Stimulated activated CD8-positive, alpha-beta memory T cell treated with anti-CD3 and anti-CD28 coated beads, Interleukin-2, amount 100 ng/mL, for 48 hours (primary cell): ENCODE data around the gene PBRM1.
"Not testable (repeated sequence)": the region's sequence is repeated elsewhere in the genome, so short reads cannot be mapped to it uniquely, and the experiment has no call there.

ENCODE experiments used
- DNase-seq, 2 donors: peaks; one replicate each; pipeline ENCODE4 v3.0.0-alpha.2; 2020; ENCODE audit warnings: low read depth in 2 of 2

The PBRM1 gene

DNA sequence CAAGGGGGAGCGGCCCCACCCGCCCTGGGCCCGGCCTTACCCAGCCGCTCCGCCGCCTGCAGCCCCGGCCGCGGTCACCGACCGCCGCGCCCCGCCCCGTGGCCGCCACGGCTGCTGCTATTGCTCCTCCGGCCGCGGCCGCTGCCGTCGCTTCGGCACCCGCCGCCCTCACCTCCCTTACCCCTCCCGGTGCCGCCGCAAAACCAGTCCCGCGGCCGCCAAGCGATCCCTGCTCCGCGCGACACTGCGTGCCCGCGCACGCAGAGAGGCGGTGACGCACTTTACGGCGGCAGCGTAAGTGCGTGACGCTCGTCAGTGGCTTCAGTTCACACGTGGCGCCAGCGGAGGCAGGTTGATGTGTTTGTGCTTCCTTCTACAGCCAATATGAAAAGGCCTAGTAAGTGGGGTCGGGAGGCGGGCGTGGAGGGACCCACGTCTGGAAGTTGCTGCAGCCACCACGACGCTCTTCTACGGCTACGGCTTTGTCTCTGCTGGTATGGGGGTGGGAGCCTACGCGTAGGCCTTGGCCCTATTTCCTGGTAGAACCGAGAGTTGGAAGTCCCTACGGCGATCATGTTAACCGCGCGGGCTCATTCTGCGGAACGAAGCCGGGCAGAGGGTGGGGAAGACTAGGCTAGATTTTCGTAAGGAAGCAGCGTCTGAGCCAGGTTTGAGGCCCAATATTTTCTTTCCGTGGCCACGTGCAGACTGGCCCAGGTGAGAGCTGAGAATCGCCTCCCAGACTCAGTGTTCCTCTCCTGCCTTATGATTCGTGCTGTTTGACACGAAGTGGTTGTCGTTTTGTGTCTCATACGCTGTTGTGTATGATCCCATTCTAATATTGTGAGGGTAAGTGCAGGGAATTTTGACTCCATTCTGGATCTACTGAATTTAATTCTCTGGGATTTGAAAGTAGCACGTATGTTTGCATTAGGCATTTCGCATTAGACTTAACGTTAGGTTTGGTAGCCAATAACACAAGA is at the start of gene PBRM1, which contains the start of gene GNL3:
Gene PBRM1 (minus strand): TSS at position 205 of the 983 bp plus-strand sequence.
Gene GNL3 (plus strand): TSS at position 324 of the 983 bp plus-strand sequence. CDS start 61 bp downstream, at position 385.
- DNase-seq: peak; percentile 89 to 91

DNA sequence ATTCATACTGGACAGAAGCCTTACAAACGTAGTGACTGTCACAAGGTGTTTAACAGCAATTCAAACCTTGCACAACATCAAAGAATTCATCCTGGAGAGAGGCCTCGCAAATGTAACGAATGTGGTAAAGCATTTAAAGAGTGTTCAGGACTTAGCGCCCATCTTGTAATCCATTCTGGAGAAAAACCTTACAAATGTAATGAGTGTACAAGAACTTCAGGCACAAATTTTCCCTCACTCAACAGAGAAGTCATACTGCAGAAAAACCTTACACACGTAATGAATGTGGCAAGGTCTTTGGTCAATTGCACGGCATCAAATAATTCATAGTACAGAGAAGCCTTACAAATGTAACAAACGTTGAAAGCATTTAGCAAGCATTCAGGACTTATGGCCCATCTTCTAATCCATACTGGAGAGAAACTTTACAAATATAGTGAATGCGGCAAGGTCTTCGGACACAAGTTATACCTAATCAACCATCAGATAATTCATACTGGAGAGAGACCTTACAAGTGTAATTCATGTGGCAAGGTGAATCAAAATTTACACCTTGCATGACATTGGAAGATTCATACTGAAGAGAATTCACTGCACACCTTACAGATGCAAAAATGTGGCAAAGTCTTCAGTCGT is 47.7 kb upstream of the PBRM1 start:
- DNase-seq: no peak

DNA sequence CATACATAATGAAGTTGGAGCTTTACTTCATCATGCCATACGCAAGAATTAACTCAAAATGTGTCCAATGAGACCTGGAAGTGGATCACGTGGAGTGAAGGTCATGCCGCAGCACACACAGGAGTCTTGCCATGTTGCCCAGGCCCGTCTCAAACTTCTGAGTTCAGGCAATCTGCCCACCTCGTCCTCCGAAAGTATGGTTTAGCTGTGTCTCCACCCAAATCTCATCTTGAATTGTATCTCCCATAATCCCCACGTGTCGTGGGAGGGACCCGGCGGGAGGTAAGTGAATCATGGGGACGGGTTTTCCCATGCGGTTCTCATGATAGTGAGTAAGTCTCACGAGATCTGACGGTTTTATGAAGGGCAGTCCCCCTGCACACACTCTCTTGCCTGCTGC is 45.9 kb upstream of the PBRM1 start:
- DNase-seq: no peak

DNA sequence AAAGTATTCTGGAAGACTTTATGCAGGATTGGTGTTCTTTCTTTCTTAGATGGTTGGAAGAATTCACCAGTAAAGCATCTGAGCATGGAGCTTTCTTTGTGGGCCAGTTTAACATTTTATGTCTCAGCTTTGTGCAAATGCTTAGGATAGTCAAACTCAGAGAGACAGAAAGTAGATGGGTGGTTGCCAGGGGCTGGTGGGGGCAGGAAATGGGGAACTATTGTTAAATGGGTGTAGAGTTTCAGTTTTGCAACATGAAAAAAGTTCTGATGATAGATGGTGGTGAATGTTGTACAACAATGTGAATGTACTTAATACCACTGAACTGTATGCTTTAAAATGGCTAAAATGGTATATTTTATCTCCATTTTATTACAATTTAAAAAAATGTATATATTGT is 45.0 kb upstream of the PBRM1 start:
- DNase-seq: no peak

DNA sequence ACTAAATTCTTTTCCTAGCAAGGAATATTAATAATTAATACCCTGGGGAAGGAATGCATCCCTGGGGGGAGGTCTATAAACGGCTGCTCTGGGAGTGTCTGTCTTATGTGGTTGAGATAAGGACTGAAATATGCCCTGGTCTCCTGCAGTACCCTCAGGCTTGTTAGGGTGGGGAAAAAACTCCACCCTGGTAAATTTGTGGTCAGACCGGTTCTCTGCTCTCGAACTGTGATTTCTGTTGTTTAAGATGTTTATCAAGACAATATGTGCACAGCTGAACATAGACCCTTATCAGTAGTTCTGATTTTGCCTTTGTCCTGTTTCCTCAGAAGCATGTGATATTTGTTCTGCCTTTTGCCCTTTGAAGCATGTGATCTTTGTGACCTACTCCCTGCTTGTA is 43.0 kb upstream of the PBRM1 start:
- not testable (repeated sequence) for DNase-seq

DNA sequence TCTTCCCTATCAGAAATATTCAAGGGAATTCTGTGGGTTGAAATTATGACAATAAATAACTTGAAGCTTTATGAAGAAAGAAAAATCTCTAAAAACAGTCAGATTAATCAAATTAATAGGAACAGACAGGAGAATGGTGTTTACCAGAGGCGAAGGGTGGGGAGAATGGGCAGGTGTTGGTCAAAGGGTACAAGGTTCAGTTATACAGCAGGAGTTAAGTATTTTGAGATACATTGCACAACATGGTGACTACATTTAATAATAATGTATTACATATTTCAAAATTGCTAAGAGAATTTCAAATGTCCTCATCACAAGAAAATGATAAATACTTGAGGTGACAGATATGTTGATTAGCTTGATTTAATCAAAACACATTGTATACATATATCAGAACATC is 38.8 kb upstream of the PBRM1 start:
- DNase-seq: no peak

DNA sequence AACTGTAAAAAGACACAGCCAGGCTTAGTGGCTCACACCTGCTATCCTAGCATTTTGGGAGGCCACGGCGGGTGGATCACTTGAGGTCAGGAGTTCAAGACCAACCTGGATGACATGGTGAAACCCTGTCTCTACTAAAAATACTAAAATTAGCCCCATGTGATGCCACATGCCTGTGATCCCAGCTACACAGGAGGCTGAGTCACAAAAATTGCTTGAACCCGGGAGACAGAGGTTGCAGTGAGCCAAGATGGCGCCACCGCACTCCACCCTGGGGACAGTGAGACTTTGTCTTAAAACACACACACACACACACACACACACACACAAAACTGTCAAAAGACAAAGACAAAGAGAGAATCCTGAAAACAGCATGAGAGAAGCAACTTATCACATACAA is 38.2 kb upstream of the PBRM1 start:
- no peak for DNase-seq

DNA sequence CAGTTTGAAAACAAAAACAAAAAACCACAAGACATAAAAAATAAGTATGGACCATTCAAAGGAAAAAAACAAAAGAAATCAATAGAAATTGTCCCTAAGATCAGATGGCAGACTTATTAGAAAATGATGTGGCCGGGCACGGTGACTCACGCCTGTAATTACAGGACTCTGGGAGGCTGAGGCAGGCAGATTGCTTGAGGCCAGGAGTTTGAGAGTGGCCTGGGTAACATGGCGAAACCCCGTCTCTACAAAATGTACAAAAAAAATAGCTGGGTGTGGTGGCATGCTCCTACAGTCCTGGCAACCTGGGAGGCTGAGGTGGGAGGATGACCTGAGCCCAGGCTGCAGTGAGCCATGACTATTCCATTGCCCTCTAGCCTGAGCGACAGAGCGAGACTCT is 36.8 kb upstream of the PBRM1 start:
- DNase-seq: no peak

DNA sequence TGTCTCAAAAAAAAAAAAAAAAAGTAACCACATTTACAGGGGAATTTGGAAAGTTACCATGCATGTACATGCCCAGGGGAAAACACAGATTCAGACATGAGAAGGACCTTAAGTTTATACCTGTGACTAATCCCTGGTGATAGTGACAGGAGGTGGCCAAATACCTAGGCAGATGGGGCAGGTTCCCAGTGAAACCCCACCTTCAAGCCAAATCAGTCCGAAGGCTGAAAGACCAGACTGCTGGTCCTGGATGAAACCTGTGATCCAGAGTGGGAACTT is 36.0 kb upstream of the PBRM1 start:
- DNase-seq: no peak

DNA sequence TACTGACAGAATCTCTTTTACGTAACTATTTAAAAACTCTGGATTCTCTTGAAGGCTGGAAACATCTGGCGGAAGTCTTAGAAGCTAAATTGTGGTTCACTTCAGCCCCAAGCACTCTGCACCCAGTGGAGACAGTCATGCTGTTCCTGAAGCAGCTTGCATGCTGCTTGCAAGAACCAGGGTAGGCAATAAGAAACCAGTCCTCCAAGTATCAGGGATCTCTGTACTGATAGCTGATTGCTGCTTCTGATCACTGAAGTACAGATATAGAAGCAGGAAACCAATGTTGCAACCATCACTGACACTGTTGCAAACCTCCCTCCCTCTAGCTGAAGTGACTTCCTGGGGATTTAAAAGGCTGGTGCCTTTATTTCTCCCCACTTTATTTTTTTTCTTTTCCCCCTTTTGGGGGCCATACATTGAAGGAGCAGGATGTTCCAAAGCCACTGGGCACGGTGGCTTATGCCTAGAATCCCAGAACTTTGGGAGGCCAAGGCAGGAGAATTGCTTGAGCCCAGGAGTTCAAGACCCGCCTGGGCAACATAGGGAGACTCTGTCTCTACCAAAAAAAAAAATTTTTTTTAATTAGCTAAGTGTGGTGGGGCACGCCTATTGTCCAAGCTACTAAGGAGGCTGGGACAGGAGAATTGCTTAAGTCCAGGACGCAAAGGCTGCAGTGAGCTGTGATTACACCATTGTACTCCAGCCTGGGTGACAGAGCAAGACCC is 35.5 kb upstream of the PBRM1 start:
- DNase-seq: no peak

DNA sequence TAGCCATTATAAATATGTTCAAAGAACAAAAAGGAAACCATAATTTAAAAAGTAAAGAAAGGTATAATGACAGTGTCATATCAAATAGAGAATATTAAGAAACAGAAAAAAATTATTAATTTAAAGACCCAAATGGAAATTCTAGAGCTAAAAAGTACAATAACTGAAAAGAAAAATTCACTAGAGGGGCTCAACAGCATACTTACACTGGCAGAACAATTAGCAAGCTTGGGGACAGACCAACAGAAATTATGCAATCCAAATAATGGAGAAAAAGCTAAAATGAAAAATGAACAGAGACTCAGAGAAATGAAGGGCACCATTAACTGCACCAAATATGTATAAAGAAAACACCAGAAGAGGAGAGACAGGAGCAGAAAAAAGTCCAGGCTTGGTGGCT is 33.9 kb upstream of the PBRM1 start:
- DNase-seq: no peak

DNA sequence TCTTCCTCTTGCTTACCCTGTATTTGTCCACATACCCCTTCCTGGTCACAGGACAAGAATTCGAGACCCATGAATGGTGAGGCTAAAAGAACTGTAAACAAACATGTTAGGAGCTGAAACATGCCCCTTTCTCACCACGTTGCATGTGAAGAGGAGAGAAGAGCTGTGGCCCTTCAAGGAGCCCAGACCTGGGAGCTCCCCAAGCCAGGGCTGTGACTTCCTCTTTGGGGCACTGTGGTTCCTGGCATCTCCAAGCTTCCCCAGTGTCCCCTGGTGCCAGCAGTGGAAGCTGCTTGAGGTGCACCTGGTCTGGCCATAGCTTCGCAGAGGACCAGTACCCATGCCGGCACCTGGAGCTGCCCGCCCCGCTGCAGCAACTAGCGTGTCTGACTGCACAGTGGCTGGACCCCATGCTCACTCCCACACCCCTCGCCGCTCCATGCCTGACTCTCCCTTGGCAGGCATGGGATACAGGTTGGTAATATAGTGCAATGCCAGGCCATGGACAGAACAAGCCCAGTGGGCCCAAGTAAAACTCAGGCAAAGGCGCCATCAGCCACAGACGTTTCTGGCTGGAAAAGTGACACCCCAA is 30.1 kb upstream of the PBRM1 start:
- no peak for DNase-seq

DNA sequence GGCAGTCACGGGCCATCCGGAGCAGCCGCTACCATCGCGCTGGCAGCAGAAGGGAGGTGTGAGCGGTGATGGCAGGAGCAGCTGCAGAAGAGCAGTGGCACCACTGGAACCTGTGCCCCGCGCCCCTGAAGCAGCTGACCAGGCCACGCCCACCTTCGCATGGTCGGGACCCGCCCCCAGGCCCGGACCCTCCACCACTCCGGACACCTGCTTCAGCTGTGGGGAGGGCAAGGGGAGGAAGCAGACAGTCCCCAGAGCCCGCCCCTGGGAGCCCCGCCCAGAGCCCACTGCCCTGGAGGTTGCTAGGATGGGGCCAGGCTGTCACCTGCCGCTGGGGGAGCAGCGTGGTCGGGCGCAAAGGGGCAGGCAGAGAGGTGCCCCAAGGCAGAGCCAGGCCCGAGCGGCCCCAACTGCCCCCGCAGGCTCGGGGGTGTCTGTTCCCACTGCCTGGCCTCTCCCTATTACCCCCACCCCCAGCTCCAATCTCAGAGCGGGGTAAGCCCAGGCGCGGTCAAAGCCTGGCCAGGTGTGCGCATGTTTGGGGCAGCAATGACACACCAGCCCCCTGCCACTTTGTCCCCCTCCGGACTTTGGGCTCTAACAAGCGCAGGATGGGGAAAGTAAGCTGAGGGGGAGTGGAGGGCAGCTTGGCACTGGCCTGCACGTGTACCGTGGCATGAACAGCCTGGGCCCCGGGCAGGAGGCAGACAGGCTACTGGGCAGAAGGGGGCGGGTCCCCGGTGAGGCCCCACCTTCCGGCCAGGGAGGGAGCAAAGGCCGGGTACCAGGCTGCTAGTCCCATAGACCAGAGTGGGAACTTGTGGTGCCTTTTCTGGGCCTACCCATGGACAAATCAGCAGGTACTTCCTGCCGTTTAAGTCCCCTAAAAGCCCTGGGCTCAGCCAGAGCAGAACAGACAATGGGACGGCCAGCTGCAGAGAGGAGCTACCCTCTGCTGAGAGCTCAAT is 28.9 kb upstream of the PBRM1 start:
- no peak for DNase-seq

DNA sequence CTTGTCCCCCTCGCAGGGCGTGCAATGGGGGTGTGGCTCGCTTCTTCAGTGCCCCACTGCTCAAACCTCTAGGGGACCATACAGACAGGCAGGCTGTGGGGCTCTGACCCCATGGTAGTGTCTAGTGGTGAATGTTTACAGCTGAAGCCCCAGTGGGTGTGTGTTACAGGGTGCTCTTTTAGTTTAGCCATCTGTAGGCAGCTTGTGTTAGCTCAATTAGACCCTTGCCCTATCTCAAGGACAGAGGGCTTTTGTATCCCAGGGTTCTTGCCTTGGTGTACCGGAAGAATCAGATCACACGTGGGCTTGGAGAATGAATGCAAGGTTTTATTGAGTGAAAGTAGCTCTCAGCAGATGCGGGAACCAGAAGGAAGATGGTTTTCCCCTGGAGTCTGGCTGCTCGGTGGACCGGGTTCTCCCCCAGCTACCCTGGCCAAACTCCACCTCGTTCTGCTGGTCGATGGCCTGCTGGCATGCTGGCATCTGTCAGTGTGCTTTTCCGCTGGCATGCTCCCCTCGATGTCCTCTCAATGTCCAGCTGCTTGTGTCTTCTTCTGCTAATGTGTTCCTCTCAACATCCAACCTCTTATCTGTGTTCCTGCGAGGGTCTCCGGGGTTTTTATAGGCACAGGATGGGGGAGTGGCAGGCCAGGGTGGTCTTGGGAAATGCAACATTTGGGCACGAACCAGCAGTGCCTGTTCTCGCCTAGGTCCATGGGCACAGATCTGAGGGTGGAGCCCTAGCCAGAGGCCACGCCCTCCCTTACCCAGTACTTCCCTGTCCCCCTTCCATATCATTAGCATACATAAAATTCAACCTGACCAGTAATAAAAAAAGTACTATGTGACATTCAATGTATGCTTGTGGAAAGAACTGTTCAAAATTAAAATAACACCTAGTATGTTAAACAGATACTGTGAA is 26.8 kb upstream of the PBRM1 start:
- no peak for DNase-seq

DNA sequence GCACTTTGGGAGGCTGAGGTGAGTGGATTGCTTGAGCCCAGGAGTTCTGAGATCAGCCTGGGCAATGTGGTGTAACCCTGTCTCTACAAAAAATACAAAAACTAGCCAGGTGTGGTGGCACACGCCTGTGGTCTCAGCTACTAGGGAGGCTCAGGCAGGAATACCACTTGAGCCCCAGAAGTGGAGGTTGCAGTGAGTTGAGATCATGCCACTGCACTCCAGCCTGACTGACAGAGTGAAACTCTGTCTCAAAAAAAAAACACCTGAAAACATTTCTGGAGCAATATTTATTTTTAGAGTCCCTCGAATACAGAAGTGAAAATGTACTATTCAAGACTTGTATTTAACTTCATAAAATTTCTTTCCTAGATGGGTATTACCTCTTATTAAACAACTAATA is 24.8 kb upstream of the PBRM1 start:
- DNase-seq: no peak

DNA sequence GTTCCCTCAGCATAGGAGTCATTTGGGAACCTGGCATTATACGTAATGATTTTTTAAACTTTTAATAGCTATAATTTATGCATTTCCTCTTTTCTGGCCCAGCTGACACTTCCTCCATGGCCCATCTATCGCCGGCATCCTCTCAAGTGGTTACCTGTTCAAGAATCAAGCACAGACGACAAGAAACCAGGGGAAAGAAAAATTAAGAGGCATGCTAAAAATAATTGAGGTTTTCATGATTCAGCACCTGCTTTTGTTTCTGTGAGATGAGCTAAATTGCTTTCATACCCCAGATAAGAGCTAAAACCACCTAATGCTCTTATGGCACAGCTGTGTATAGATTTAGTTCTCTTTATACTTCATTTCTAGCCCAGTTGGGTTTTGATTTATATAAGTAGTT is 21.9 kb upstream of the PBRM1 start:
- DNase-seq: no peak

DNA sequence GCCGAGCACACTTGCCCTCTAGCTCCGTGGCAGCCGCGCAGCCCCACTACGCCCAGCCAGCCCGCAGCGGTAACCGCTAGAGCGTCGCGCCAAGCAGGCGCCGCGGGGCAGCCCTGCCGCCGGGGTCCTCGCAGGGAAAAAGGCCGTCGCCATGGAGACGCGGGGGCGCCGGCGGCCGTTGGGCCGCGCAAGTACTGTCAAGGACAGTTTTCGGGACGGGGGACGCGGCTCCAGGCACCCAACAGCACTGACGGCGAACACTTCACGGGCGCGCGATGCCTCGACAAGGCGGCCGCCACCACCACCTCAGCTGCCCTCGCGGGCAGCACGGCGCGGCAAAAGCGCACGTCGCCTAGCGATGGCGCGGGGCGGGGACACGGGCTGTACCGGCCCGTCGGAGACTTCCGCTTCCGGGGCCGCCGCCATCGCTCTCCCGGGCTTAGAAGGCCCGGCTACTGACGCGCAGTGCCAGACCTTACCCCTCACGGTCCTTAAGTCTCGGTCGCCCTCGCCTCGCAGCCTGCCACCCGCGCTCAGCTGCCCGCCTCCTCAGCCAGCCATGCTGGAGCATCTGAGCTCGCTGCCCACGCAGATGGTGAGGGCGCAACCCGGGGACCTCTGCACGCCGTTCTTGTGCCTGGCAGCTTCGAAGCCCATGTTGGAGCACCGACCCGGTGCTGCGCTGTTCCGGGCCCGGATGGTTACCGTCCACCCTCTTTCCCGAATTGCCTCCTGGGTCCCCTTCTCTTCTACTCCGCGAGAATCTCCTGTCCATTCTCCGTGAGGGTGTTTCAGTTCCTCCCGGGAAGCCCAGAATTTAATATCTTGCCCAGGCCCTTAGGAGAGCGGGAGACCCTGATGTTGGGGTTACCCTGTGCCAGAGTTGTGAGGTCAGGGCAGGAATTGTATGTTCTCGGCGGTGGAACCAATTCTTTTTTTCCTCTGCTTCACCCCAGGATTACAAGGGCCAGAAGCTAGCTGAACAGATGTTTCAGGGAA is 20.3 kb upstream of the PBRM1 start, which contains the start of the genes GLT8D1 and SPCS1:
Gene GLT8D1 (minus strand): TSS at position 104 of the 999 bp plus-strand sequence. CDS start 5,331 bp downstream, outside the sequence.
Gene SPCS1 (plus strand): TSS at position 419 of the 999 bp plus-strand sequence. CDS start 141 bp downstream, at position 560.
- peak; percentile 79 to 81 for DNase-seq

DNA sequence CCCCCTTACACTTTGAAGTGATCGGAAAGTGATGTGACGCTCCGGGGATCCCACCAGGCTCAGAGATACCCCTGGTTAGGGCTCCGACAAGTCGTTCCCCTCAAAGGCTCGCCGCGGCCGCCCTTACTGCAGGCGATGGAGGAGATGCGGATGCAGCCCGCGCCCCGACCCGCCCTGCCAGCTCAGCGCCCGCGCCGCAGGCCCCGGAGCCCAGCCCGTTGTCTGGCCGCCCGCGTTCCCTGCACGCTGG is 19.6 kb upstream of the PBRM1 start:
- no peak for DNase-seq
